Natural killer cell (primary cell): ENCODE results near the gene MKKS. TPM values are rescaled to one million over a fixed set of nuclear protein-coding genes. Genes with fewer than 3 reads are reported as not detected.

Experiments
- ATAC-seq, 3 donors: fragments of 150-1000 bp in 2 of 3; fragments of 200-7000 bp in 1 of 3; cut with Tn5 transposase; 1 replicate in 1 of 3; 2 replicates in 2 of 3; pipeline ENCODE4 v1.10.0; 2021; ENCODE audit warnings: mild to moderate bottlenecking in 2 of 3, moderate library complexity in 2 of 3
- DNase-seq, 2 donors: peaks; one replicate each; pipeline versions ENCODE4 v3.0.0 to v3.0.0-alpha.2; 2013 to 2021; ENCODE audit warnings: mixed read lengths in 1 of 2
- H3K27ac ChIP-seq: one replicate; pipeline ENCODE4 v1.5.1; 2013; ENCODE audit warnings: mild to moderate bottlenecking, low read length
- H3K27me3 ChIP-seq: one replicate; pipeline ENCODE4 v1.6.1; 2013; ENCODE audit warnings: low read length; ENCODE audit not compliant: control insufficient read depth, insufficient read depth
- H3K36me3 ChIP-seq: one replicate; pipeline ENCODE4 v1.6.1; 2013; ENCODE audit warnings: low read length; ENCODE audit not compliant: control insufficient read depth, insufficient read depth
- H3K4me1 ChIP-seq: one replicate; pipeline ENCODE4 v1.6.1; 2013; ENCODE audit warnings: low read length; ENCODE audit not compliant: control insufficient read depth, insufficient read depth
- H3K4me3 ChIP-seq: one replicate; pipeline ENCODE4 v1.5.1; 2013; ENCODE audit warnings: low read length
- H3K9me3 ChIP-seq: one replicate; pipeline ENCODE4 v1.6.1; 2013; ENCODE audit warnings: low read length; ENCODE audit not compliant: control insufficient read depth, insufficient read depth
- H3K27ac Mint-ChIP-seq, 2 donors: one replicate each; pipeline ENCODE4 v1.8.0; 2022; ENCODE audit warnings: mild to moderate bottlenecking in 2 of 2, mixed read lengths in 2 of 2, moderate library complexity in 1 of 2
- H3K27me3 Mint-ChIP-seq, 2 donors: one replicate each; pipeline ENCODE4 v1.8.0; 2022; ENCODE audit warnings: low read depth in 2 of 2, mixed read lengths in 2 of 2
- H3K36me3 Mint-ChIP-seq: one replicate; pipeline ENCODE4 v1.8.0; 2022; ENCODE audit warnings: mixed read lengths
- H3K4me1 Mint-ChIP-seq, 2 donors: one replicate each; pipeline ENCODE4 v1.8.0; 2022; ENCODE audit warnings: mixed read lengths in 2 of 2
- H3K4me3 Mint-ChIP-seq: one replicate; pipeline ENCODE4 v1.8.0; 2022; ENCODE audit warnings: mild to moderate bottlenecking, moderate library complexity, mixed read lengths
- H3K9me3 Mint-ChIP-seq, 2 donors: one replicate each; pipeline ENCODE4 v1.8.0; 2022; ENCODE audit warnings: mixed read lengths in 2 of 2
- WGBS: methylation state at CpG from one replicate; pipeline ENCODE4 v1.1.7; 2013; ENCODE audit warnings: missing lambda C conversion rate; ENCODE audit not compliant: insufficient coverage; 5-methylcytosine and 5-hydroxymethylcytosine counted together
- intact Hi-C: fragments of 100-400 bp; cut with micrococcal nuclease; formaldehyde crosslinking; loops from one replicate; pipeline ENCODE4 v1.14.2; 2022
- total RNA-seq, 4 donors: library from RNA; stranded (reverse); fragments of 120-200 nt in 1 of 4; gene quantifications; one replicate each; pipeline versions ENCODE4 v1.2.3 to v1.2.4, GENCODE V29; 2013 to 2022
- TF ChIP-seq, protein P1 (sequence below): fragments of 200-600 bp; IDR thresholded peaks from one replicate; pipeline ENCODE4 v1.8.0; 2022; ENCODE audit warnings: antibody characterized with exemption

MKKS gene
- total RNA-seq, 3 donors from 2014 or later (not counting 1 experiment from before 2014, with no cell fraction given) = 3.5 to 6.2 (median 3.6) TPM

GRCh38 chr20:10375191-10375590 is 58.8 kb downstream of the MKKS start:
- intact Hi-C loops = no loop called here

GRCh38 chr20:10374036-10374435 is 60.0 kb downstream of the MKKS start:
- H3K27ac Mint-ChIP-seq = no peak overlapping the region
- H3K4me1 Mint-ChIP-seq = no peaks in the 10 kb centered on the region
- H3K27me3 Mint-ChIP-seq = peaks cover 18 to 44% of the 10 kb centered on the region in 2 donors
- Histone ChIP-seq H3K9me3 (no peaks in the 10 kb centered on the region), H3K27me3 (no peaks in the 10 kb centered on the region), H3K36me3 (no peaks in the 10 kb centered on the region), H3K4me3 (no peak overlapping the region), H3K27ac (no peak overlapping the region), H3K4me1 (no peaks in the 10 kb centered on the region)
- TF ChIP-seq, protein P1, sequence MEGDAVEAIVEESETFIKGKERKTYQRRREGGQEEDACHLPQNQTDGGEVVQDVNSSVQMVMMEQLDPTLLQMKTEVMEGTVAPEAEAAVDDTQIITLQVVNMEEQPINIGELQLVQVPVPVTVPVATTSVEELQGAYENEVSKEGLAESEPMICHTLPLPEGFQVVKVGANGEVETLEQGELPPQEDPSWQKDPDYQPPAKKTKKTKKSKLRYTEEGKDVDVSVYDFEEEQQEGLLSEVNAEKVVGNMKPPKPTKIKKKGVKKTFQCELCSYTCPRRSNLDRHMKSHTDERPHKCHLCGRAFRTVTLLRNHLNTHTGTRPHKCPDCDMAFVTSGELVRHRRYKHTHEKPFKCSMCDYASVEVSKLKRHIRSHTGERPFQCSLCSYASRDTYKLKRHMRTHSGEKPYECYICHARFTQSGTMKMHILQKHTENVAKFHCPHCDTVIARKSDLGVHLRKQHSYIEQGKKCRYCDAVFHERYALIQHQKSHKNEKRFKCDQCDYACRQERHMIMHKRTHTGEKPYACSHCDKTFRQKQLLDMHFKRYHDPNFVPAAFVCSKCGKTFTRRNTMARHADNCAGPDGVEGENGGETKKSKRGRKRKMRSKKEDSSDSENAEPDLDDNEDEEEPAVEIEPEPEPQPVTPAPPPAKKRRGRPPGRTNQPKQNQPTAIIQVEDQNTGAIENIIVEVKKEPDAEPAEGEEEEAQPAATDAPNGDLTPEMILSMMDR = no peak
- no peaks in the 10 kb centered on the region for H3K36me3 Mint-ChIP-seq
- intact Hi-C loops = no loop called here
- H3K4me3 Mint-ChIP-seq = no peak overlapping the region
- no peak for ATAC-seq
- no peak for DNase-seq
- 53% methylated on average over 2 of the region's 2 CpGs for WGBS
- H3K9me3 Mint-ChIP-seq = no peaks in the 10 kb centered on the region

More at GRCh38 chr20:10375191-10375590, 58.8 kb downstream of the MKKS start:
- Mint-ChIP-seq H3K4me1 (no peaks in the 10 kb centered on the region), H3K9me3 (no peaks in the 10 kb centered on the region), H3K27ac (no peak overlapping the region), H3K27me3 (peaks cover 15 to 50% of the 10 kb centered on the region in 2 donors), H3K36me3 (no peaks in the 10 kb centered on the region), H3K4me3 (no peak overlapping the region)
- no peak for DNase-seq
- Histone ChIP-seq H3K27ac (no peak overlapping the region), H3K9me3 (no peaks in the 10 kb centered on the region), H3K27me3 (no peaks in the 10 kb centered on the region), H3K36me3 (no peaks in the 10 kb centered on the region), H3K4me1 (no peaks in the 10 kb centered on the region), H3K4me3 (no peak overlapping the region)
- ATAC-seq = no peak
- TF ChIP-seq, protein P1 = no peak
- WGBS = 80% methylated on average over 2 of the region's 2 CpGs

GRCh38 chr20:10371467-10371866 is 62.6 kb downstream of the MKKS start:
- Histone ChIP-seq H3K27ac (no peak overlapping the region), H3K4me1 (no peaks in the 10 kb centered on the region), H3K9me3 (no peaks in the 10 kb centered on the region), H3K36me3 (no peaks in the 10 kb centered on the region), H3K4me3 (no peak overlapping the region), H3K27me3 (no peaks in the 10 kb centered on the region)
- DNase-seq = no peak
- ATAC-seq = no peak
- Mint-ChIP-seq H3K4me1 (no peaks in the 10 kb centered on the region), H3K9me3 (no peaks in the 10 kb centered on the region), H3K36me3 (no peaks in the 10 kb centered on the region), H3K27me3 (peaks cover 18 to 39% of the 10 kb centered on the region in 2 donors), H3K4me3 (no peak overlapping the region), H3K27ac (no peak overlapping the region)
- TF ChIP-seq, protein P1 = no peak
- intact Hi-C loops = no loop called here

DNA sequence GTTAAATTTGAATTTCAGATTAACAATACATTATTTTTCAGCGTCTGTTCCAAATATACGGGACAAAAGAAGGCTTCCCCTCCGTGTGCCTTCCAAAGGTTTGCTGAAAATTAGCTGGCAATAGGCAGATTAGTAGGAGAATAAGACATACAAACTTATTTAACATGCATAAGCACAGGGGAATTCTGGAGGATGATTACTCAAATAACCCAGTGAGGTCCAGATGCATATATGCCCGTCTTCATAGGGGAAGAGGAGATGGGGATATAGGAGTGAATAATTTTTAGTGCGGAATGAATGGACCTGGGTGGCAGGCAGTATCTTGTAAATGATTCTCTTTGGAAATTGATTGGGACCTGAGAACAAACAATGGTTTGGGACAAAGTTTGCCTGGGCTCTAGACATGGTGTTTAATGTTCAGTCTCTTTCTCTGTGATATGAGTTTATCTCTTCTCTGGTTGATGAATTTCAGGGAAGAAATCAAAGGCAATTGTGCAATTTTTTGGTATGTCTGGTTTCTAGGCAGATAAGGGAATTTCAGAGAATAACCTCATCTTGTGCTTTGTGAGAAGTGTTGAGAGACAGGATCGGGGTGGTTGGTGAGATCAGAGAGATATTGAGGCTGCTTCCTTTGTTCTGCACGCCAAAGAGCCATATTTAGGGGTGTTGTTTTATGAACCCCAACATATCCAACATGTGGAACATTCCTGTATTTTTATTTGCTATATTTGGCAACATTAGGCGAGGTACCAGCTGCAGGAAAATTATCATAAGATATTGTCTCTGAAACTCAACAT is 63.7 kb downstream of the MKKS start:
- Histone ChIP-seq H3K36me3 (no peaks in the 10 kb centered on the region), H3K4me1 (no peaks in the 10 kb centered on the region), H3K27me3 (no peaks in the 10 kb centered on the region), H3K4me3 (no peak overlapping the region), H3K27ac (no peak overlapping the region), H3K9me3 (no peaks in the 10 kb centered on the region)
- H3K4me1 Mint-ChIP-seq = no peaks in the 10 kb centered on the region
- DNase-seq = no peak
- ATAC-seq = no peak
- no peaks in the 10 kb centered on the region for H3K36me3 Mint-ChIP-seq
- no peak overlapping the region for H3K4me3 Mint-ChIP-seq
- WGBS = 82% methylated on average over 5 of the region's 8 CpGs
- H3K27me3 Mint-ChIP-seq = peaks cover 14 to 42% of the 10 kb centered on the region in 2 donors
- no peak overlapping the region for H3K27ac Mint-ChIP-seq
- intact Hi-C loops = no loop called here
- no peaks in the 10 kb centered on the region for H3K9me3 Mint-ChIP-seq
- TF ChIP-seq, protein P1 = no peak
